Liver (tissue), 3 donors: Measurements from ENCODE around the gene BNC2.

ENCODE experiments used
- GABPA ChIP-seq, 2 donors: IDR thresholded peaks in 1 of 2; conservative IDR thresholded peaks in 1 of 2; 2 replicates each; pipeline ENCODE4 v1.6.1; 2016; ENCODE audit warnings: antibody characterized with exemption in 2 of 2, mild to moderate bottlenecking in 1 of 2, moderate library complexity in 1 of 2
- JUND ChIP-seq, 2 donors: IDR thresholded peaks; 2 replicates each; pipeline ENCODE4 v1.6.1; 2016; ENCODE audit warnings: antibody characterized with exemption in 2 of 2
- RAD21 ChIP-seq, 2 donors: IDR thresholded peaks; 2 replicates each; pipeline ENCODE4 v1.6.1; 2016; ENCODE audit warnings: antibody characterized with exemption in 2 of 2, mild to moderate bottlenecking in 2 of 2
- RXRA ChIP-seq, 2 donors: IDR thresholded peaks; 2 replicates each; pipeline ENCODE4 v1.6.1; 2017 to 2018; ENCODE audit warnings: antibody characterized with exemption in 2 of 2, mild to moderate bottlenecking in 1 of 2
- SP1 ChIP-seq: IDR thresholded peaks from 2 replicates; pipeline ENCODE4 v1.6.1; 2018; ENCODE audit warnings: antibody characterized with exemption, mild to moderate bottlenecking
- TAF1 ChIP-seq: conservative IDR thresholded peaks from 2 replicates; pipeline ENCODE4 v1.6.1; 2016; ENCODE audit warnings: antibody characterized with exemption, mild to moderate bottlenecking
- YY1 ChIP-seq: IDR thresholded peaks from 2 replicates; pipeline ENCODE4 v1.6.1; 2016; ENCODE audit warnings: antibody characterized with exemption, mild to moderate bottlenecking
- TF ChIP-seq, protein P1 (sequence below): IDR thresholded peaks from 2 replicates; pipeline ENCODE4 v1.6.1; 2016; ENCODE audit warnings: antibody characterized with exemption, mild to moderate bottlenecking
- TF ChIP-seq, protein P2 (sequence below): fragments of 150-350 bp; IDR thresholded peaks from 2 replicates; pipeline ENCODE4 v1.5.1; 2017; ENCODE audit warnings: improper control_type of control experiment, low read depth, low read length; ENCODE audit not compliant: missing input control
- TF ChIP-seq, protein P3 (sequence below): IDR thresholded peaks from 2 replicates; pipeline ENCODE4 v1.6.1; 2016; ENCODE audit warnings: antibody characterized with exemption
- donor health status: healthy.
- donor health status: healthy.

DNA sequence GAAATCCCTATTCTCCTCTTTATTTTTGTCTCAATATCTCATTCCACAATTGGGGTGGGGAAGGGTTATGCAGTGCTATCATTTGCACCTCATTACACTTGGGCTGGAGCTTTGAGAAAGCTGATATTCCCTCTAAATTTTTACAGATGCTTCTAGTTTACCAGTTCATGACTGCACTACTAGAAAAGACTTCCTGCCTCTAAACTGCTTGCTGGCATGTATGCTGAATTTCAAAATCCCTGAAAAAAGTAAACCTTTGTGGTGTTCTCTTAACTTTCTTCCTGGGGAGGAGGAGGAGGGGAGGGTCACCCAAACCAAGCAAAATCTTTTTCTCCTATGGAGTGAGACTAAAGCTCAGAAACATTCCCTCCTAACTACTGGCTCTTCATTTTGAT, 45.1 kb downstream of the BNC2 start:
- TF ChIP-seq, protein P1, sequence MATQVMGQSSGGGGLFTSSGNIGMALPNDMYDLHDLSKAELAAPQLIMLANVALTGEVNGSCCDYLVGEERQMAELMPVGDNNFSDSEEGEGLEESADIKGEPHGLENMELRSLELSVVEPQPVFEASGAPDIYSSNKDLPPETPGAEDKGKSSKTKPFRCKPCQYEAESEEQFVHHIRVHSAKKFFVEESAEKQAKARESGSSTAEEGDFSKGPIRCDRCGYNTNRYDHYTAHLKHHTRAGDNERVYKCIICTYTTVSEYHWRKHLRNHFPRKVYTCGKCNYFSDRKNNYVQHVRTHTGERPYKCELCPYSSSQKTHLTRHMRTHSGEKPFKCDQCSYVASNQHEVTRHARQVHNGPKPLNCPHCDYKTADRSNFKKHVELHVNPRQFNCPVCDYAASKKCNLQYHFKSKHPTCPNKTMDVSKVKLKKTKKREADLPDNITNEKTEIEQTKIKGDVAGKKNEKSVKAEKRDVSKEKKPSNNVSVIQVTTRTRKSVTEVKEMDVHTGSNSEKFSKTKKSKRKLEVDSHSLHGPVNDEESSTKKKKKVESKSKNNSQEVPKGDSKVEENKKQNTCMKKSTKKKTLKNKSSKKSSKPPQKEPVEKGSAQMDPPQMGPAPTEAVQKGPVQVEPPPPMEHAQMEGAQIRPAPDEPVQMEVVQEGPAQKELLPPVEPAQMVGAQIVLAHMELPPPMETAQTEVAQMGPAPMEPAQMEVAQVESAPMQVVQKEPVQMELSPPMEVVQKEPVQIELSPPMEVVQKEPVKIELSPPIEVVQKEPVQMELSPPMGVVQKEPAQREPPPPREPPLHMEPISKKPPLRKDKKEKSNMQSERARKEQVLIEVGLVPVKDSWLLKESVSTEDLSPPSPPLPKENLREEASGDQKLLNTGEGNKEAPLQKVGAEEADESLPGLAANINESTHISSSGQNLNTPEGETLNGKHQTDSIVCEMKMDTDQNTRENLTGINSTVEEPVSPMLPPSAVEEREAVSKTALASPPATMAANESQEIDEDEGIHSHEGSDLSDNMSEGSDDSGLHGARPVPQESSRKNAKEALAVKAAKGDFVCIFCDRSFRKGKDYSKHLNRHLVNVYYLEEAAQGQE, result no peak
- TF ChIP-seq SP1, result no peak
- no peak for TF ChIP-seq RAD21 (IDR thresholded peaks at IDR 0.05)
- TF ChIP-seq, protein P2, sequence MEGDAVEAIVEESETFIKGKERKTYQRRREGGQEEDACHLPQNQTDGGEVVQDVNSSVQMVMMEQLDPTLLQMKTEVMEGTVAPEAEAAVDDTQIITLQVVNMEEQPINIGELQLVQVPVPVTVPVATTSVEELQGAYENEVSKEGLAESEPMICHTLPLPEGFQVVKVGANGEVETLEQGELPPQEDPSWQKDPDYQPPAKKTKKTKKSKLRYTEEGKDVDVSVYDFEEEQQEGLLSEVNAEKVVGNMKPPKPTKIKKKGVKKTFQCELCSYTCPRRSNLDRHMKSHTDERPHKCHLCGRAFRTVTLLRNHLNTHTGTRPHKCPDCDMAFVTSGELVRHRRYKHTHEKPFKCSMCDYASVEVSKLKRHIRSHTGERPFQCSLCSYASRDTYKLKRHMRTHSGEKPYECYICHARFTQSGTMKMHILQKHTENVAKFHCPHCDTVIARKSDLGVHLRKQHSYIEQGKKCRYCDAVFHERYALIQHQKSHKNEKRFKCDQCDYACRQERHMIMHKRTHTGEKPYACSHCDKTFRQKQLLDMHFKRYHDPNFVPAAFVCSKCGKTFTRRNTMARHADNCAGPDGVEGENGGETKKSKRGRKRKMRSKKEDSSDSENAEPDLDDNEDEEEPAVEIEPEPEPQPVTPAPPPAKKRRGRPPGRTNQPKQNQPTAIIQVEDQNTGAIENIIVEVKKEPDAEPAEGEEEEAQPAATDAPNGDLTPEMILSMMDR, result no peak
- TF ChIP-seq GABPA (IDR thresholded peaks at IDR 0.05 in 1 of 2, conservative IDR thresholded peaks at IDR 0.05 in 1 of 2), result no peak
- TF ChIP-seq, protein P3, sequence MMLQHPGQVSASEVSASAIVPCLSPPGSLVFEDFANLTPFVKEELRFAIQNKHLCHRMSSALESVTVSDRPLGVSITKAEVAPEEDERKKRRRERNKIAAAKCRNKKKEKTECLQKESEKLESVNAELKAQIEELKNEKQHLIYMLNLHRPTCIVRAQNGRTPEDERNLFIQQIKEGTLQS, result no peak
- no peak for TF ChIP-seq RXRA (IDR thresholded peaks at IDR 0.05)
- no peak for TF ChIP-seq YY1
- no peak for TF ChIP-seq JUND (IDR thresholded peaks at IDR 0.05)
- no peak for TF ChIP-seq TAF1
